Cerebellar nuclear complex (tissue), 1 donor: ENCODE measurements around the gene SATB2.

Source experiments
- DNase-seq, 2 experiments: peaks; one replicate each; lab custom pipeline; 2025; lab: John Stamatoyannopoulos, UW

Gene SATB2

GRCh38 chr2:199457147-199458008 is at the start of gene SATB2:
TSS of gene SATB2 (minus strand) at chr2:199457939. CDS start at chr2:199456037, 1,902 bp downstream.
- DNase-seq = no peak

GRCh38 chr2:199505755-199506403 is 48.1 kb upstream of the SATB2 start:
- DNase-seq = no peak

GRCh38 chr2:199503148-199503547 is 45.4 kb upstream of the SATB2 start:
- DNase-seq = no peak

GRCh38 chr2:199499005-199499404 is 41.3 kb upstream of the SATB2 start:
- no peak for DNase-seq

GRCh38 chr2:199495147-199495546 is 37.4 kb upstream of the SATB2 start:
- DNase-seq = no peak

GRCh38 chr2:199490049-199490448 is 32.3 kb upstream of the SATB2 start:
- DNase-seq = no peak

- no peak for DNase-seq
Measured at GRCh38 chr2:199488772-199489400, 31.1 kb upstream of the SATB2 start.

GRCh38 chr2:199485732-199486335 is 28.1 kb upstream of the SATB2 start:
- no peak for DNase-seq

- no peak for DNase-seq
Measured at GRCh38 chr2:199484927-199485326, 27.2 kb upstream of the SATB2 start.

GRCh38 chr2:199480966-199481365 is 23.2 kb upstream of the SATB2 start:
- DNase-seq = no peak

GRCh38 chr2:199477277-199477834 is 19.6 kb upstream of the SATB2 start:
- DNase-seq = no peak

- no peak for DNase-seq
Measured at GRCh38 chr2:199471443-199472057, 13.8 kb upstream of the SATB2 start.

GRCh38 chr2:199470672-199471442 is 13.1 kb upstream of the SATB2 start:
- no peak for DNase-seq

- no peak for DNase-seq
Measured at GRCh38 chr2:199470361-199470671, 12.6 kb upstream of the SATB2 start.

- no peak for DNase-seq
Measured at GRCh38 chr2:199469514-199470360, 12.0 kb upstream of the SATB2 start.

- DNase-seq = no peak
Measured at GRCh38 chr2:199468561-199469513, 11.1 kb upstream of the SATB2 start.

GRCh38 chr2:199467066-199467822 is 9.5 kb upstream of the SATB2 start:
- no peak for DNase-seq

- no peak for DNase-seq
Measured at GRCh38 chr2:199466692-199467065, 8.9 kb upstream of the SATB2 start.
